K562 (cell line): ENCODE measurements around the gene ECSCR. TPM values are rescaled to one million over a fixed set of nuclear protein-coding genes. Genes with fewer than 3 reads are reported as not detected.

Experiments
- CREB5 ChIP-seq: fragments of 250-450 bp; sonication (Bioruptor Pico); IDR thresholded peaks from 2 replicates; pipeline ENCODE4 v1.5.0; 2020; ENCODE audit warnings: mild to moderate bottlenecking
- FOSL1 ChIP-seq: fragments of 200-800 bp; sonication (Bioruptor generic); conservative IDR thresholded peaks from 2 replicates; pipeline ENCODE4 v1.6.1; 2016; ENCODE audit warnings: missing genetic modification characterization, missing compliant biosample characterization
- HCFC1 ChIP-seq: IDR thresholded peaks from 2 replicates; pipeline ENCODE4 v1.6.1; 2012; ENCODE audit warnings: low read depth, low read length, improper control_type of control experiment
- MLX ChIP-seq, 2 experiments: fragments of 450-650 bp in 1 of 2; sonication (generic) in 1 of 2; formaldehyde crosslinking; conservative IDR thresholded peaks; 2 replicates each; pipeline versions ENCODE4 v1.4.0 to v1.8.1; 2020 to 2022; ENCODE audit warnings: mild to moderate bottlenecking in 1 of 2, missing genetic modification reagents in 1 of 2
- SUPT5H ChIP-seq: fragments of 450-650 bp; IDR thresholded peaks from 2 replicates; pipeline ENCODE4 v1.6.1; 2016
- polyA plus RNA-seq, 8 experiments: library from polyadenylated mRNA; depleted of rRNA in 4 of 8; stranded (reverse) in 5 of 8; unstranded in 3 of 8; fragments of >200 nt; fragmentation: Nextera tagmentation in 2 of 8; fragmentation: Illumina TruSeq in 1 of 8; extraction: Ambion mirVana in 2 of 8; extraction: Trizol in 1 of 8; gene quantifications; 2 replicates each; pipeline versions ENCODE4 v1.2.1 to v1.2.3, GENCODE V29; 2011 to 2014; ENCODE audit warnings: inconsistent platforms in 1 of 8, missing spikeins in 1 of 8
- total RNA-seq, 7 experiments: library from RNA; depleted of rRNA in 6 of 7; stranded (reverse); fragments of >200 nt in 6 of 7; fragmentation: Illumina TruSeq in 2 of 7; extraction: Trizol in 2 of 7; gene quantifications; 2 replicates each; pipeline versions ENCODE4 v1.2.1 to v1.2.3, GENCODE V29; 2011 to 2021; ENCODE audit warnings: low replicate concordance in 1 of 7
- TF ChIP-seq, protein P1 (sequence below), 2 experiments: fragments of 150-350 bp in 1 of 2; IDR thresholded peaks; 2 replicates each; pipeline ENCODE4 v1.6.1; 2012 to 2016; ENCODE audit warnings: low read depth in 2 of 2, low read length in 2 of 2, mild to moderate bottlenecking in 1 of 2, moderate library complexity in 1 of 2
- TF ChIP-seq, protein P2 (sequence below), 2 experiments: fragments of 450-650 bp in 1 of 2; sonication (generic) in 1 of 2; formaldehyde crosslinking in 1 of 2; IDR thresholded peaks; 2 replicates each; pipeline versions ENCODE4 v1.7.1 to v1.9.0; 2016 to 2022; ENCODE audit warnings: inconsistent platforms in 1 of 2, mild to moderate bottlenecking in 1 of 2, missing genetic modification reagents in 1 of 2

Gene ECSCR
- total and polyA plus RNA-seq, 9 of the 15 experiments (the other 6 are each of a cell fraction or from before 2014, with no cell fraction given) = 0.10 to 0.25 (median 0.13) TPM; not detected in 6

DNA sequence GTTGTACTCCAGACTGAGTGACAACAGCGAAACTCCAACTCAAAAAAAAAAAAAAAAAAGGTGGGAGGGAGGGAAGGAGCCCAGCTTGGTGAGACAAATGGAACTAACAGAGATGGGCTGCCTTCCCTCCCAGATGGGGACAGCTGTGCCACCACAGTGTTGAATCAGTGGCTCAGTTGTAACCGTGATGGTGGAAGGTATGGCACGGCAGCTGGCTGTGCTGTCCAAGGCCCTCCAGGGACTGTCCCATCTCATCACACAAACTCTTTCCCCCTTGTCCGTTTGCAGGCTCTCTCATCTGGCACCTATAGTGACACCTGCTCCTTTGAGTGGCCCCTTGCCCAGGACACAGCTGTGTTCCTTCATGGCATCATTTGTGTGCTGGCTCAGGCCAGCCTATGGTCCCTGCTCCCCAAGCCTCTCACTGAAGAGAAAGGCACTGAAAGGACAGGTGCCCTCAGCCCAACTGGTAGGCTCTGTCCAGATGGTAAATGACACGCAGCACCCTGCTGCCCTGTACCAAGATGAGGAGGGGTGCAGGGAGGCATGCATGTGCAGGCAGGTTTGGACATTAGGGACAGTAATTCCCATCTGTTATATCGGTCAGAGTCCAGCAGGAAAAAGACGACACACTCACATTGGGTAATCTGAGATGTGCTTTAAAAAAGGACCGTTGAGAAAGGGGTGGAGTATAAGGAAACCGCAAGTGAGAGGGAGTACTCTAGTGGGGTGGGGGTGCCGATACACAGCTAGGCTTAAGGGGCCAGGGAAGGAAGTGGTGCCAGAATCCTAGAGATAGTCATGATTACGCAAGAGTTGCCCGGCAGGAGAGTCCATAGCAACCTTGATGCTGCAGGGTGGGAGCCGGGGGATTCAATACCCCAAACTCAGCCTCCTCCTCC is 12.6 kb upstream of the ECSCR start (continued):
- peak; percentile 35; the same call in 1 of the 2 replicates for TF ChIP-seq FOSL1 (tag)
- TF ChIP-seq HCFC1 = peak; percentile 23; the same call in 1 of the 2 replicates
- TF ChIP-seq CREB5 (CRISPR knock-in tag) = no peak
- TF ChIP-seq, protein P1, sequence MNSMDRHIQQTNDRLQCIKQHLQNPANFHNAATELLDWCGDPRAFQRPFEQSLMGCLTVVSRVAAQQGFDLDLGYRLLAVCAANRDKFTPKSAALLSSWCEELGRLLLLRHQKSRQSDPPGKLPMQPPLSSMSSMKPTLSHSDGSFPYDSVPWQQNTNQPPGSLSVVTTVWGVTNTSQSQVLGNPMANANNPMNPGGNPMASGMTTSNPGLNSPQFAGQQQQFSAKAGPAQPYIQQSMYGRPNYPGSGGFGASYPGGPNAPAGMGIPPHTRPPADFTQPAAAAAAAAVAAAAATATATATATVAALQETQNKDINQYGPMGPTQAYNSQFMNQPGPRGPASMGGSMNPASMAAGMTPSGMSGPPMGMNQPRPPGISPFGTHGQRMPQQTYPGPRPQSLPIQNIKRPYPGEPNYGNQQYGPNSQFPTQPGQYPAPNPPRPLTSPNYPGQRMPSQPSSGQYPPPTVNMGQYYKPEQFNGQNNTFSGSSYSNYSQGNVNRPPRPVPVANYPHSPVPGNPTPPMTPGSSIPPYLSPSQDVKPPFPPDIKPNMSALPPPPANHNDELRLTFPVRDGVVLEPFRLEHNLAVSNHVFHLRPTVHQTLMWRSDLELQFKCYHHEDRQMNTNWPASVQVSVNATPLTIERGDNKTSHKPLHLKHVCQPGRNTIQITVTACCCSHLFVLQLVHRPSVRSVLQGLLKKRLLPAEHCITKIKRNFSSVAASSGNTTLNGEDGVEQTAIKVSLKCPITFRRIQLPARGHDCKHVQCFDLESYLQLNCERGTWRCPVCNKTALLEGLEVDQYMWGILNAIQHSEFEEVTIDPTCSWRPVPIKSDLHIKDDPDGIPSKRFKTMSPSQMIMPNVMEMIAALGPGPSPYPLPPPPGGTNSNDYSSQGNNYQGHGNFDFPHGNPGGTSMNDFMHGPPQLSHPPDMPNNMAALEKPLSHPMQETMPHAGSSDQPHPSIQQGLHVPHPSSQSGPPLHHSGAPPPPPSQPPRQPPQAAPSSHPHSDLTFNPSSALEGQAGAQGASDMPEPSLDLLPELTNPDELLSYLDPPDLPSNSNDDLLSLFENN (IDR thresholded peaks at IDR 0.05; ENCODE audit: low read depth in 2 of 2, low read length in 2 of 2) = peak in 1 of 2 experiments; percentile 69; a peak in 1 of 4 replicates
- TF ChIP-seq SUPT5H = peak; percentile 57
- no peak for TF ChIP-seq MLX (CRISPR knock-in tag; conservative IDR thresholded peaks at IDR 0.05)
- TF ChIP-seq, protein P2, sequence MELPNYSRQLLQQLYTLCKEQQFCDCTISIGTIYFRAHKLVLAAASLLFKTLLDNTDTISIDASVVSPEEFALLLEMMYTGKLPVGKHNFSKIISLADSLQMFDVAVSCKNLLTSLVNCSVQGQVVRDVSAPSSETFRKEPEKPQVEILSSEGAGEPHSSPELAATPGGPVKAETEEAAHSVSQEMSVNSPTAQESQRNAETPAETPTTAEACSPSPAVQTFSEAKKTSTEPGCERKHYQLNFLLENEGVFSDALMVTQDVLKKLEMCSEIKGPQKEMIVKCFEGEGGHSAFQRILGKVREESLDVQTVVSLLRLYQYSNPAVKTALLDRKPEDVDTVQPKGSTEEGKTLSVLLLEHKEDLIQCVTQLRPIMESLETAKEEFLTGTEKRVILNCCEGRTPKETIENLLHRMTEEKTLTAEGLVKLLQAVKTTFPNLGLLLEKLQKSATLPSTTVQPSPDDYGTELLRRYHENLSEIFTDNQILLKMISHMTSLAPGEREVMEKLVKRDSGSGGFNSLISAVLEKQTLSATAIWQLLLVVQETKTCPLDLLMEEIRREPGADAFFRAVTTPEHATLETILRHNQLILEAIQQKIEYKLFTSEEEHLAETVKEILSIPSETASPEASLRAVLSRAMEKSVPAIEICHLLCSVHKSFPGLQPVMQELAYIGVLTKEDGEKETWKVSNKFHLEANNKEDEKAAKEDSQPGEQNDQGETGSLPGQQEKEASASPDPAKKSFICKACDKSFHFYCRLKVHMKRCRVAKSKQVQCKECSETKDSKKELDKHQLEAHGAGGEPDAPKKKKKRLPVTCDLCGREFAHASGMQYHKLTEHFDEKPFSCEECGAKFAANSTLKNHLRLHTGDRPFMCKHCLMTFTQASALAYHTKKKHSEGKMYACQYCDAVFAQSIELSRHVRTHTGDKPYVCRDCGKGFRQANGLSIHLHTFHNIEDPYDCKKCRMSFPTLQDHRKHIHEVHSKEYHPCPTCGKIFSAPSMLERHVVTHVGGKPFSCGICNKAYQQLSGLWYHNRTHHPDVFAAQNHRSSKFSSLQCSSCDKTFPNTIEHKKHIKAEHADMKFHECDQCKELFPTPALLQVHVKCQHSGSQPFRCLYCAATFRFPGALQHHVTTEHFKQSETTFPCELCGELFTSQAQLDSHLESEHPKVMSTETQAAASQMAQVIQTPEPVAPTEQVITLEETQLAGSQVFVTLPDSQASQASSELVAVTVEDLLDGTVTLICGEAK (IDR thresholded peaks at IDR 0.05) = 0 out of 2 replicates have a peak, but pooled peaks have one; percentile 14
- TF ChIP-seq, protein P2 (CRISPR knock-in tag; IDR thresholded peaks at IDR 0.05) = no peak
